SW 1271 (cell line): ENCODE data around the gene MYO1D.
A peak's percentile ranks its signal among the peaks of the same experiment; 100 is the strongest.

Experiments
- DNase-seq, 2 experiments: peaks; one replicate each; lab custom pipeline; 2025; lab: John Stamatoyannopoulos, UW

The MYO1D gene

DNA sequence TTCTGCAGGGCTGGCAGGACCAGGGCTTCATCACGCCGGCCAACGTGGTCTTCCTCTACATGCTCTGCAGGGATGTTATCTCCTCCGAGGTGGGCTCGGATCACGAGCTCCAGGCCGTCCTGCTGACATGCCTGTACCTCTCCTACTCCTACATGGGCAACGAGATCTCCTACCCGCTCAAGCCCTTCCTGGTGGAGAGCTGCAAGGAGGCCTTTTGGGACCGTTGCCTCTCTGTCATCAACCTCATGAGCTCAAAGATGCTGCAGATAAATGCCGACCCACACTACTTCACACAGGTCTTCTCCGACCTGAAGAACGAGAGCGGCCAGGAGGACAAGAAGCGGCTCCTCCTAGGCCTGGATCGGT is 388.8 kb downstream of the MYO1D start:
- DNase-seq, result no peak

DNA sequence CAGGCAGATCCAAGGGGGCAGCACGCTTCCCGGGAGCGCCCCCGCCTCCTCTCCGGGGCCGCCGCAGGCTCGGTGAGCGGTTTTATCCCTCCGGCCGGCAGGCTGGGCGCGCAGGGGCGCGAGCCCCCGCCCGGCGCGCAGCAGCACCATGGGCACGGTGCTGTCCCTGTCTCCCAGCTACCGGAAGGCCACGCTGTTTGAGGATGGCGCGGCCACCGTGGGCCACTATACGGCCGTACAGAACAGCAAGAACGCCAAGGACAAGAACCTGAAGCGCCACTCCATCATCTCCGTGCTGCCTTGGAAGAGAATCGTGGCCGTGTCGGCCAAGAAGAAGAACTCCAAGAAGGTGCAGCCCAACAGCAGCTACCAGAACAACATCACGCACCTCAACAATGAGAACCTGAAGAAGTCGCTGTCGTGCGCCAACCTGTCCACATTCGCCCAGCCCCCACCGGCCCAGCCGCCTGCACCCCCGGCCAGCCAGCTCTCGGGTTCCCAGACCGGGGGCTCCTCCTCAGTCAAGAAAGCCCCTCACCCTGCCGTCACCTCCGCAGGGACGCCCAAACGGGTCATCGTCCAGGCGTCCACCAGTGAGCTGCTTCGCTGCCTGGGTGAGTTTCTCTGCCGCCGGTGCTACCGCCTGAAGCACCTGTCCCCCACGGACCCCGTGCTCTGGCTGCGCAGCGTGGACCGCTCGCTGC is 389.3 kb downstream of the MYO1D start:
- DNase-seq, result no peak

DNA sequence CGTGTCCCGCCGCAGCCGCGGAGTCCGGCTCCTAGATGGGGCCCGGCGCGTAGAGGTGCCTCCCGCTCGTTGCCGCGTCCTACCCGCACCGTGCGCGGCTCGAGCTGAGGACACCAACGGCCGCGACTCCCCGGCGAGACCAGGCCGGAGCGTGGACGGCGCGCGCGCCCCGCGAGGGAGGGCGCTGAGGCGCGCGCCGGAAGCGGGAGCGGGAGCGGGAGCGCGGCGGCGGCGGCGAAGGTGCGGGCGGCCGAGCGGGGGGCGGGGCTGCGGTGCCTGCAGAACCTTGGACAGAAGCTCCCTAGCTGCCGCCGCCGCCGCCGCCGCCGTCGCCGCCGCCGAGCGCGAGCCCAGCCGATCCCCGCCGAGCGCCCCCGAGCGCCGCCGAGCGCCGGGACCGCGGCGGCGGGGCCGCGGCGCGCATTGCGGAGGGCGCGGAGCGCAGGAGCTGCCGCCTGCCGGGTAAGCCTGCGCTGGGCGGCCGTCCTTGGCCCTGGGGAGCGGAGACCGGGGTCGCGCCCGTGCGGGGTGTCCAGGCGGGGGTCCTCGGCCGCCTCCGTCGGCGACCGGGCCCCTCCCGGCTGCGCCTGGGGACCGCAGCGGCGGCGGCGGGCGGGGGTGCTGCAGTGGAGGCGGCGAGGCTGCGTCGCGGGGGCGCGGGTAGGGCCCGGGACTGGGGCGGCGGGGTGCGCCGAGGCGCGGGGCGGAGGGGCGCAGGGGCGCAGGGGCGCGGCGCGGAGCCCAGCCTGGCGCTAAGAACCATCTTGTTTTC is 390.0 kb downstream of the MYO1D start, which contains the start of gene CDK5R1:
Gene CDK5R1, plus strand, starts transcription at position 293 of the 772 bp plus-strand sequence. CDS start 628 bp downstream, outside the sequence.
- peak in 1 of 2 experiments; percentile 18 for DNase-seq

DNA sequence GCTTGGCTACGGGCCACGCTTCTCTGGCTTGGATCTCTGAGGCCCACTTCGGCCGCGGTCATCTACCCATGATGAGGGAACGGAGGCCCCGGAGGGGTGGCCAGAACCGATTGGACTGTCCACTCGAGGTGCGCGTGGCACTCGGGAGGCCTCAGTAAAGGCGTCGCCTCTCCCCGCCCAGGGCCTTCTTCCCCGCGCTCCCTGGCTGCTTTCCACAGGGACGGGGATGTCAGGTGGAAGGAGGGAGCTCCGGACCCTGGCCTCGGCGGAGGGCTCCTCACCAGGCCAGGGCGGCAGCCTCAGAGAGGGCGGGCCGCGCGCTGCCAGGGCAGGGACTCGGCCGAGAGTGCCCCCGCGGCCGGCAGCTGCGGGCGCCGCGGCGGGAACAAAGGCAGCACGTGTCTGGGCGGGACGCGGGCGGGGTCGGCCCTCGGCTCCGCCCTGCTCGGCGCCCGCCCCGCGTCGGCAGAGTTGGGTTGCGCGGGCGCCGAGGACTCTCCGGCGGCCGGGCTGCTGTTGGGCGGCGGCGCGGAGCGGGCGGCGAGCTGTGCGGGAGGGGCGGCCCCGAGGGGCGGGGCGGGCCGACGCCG is 390.7 kb downstream of the MYO1D start:
- peak in 1 of 2 experiments; percentile 32 for DNase-seq

DNA sequence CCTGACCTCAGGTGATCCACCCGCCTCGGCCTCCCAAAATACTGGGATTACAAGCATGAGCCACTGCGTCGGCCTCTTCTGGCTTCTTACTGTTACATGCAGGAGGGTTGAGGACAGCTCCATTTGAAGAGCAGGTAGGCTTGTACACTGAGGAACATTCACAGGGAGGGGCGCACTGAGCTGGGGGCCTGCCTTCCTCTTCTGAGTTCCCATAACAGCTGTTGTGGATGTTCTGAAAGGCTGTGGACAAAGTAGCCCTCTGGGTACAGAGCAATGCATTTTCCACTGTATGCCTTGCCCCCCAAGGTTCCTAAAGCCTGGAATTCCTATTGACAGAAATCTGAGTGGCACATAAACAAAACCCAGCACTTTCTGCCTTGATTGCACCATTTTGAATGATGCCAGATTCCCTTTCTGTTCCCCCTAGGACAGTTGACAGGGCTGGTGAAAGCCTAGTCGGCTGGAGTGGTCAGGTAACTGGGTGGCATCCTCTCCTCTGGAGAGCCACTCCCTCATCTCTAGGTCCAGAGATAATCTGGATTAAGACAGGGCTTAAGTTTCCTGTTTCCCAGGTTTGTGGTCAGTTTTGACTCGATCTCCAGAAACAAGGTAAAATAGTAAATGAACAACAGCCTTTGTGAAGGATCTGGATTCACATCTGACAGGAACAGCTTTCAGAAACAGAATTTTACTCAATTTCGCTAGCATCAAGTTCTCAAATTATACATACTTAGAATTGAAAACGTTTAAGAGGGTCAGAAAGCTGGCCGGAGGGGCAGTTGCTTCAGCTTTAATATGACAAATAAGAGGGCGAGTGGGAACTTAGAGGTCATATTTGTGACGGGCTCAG is 391.4 kb downstream of the MYO1D start:
- no peak for DNase-seq

DNA sequence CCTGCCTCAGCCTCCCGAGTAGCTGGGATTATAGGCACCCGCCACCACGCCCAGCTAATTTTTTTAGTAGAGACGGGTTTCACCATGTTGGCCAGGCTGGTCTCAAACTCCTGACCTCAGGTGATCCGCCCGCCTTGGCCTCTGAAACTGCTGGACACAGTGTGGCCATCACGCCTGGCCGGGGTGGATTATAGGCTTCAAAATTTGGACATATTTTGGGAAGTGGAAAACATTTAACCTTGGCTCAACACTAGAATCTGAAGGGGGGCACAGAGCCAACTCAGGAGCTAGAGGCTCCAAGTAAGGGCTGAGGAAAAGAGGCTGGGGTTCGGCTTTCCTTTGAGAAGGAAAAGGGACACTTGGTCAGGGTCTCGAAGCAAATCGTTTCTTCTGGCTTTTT is 392.3 kb downstream of the MYO1D start:
- no peak for DNase-seq

DNA sequence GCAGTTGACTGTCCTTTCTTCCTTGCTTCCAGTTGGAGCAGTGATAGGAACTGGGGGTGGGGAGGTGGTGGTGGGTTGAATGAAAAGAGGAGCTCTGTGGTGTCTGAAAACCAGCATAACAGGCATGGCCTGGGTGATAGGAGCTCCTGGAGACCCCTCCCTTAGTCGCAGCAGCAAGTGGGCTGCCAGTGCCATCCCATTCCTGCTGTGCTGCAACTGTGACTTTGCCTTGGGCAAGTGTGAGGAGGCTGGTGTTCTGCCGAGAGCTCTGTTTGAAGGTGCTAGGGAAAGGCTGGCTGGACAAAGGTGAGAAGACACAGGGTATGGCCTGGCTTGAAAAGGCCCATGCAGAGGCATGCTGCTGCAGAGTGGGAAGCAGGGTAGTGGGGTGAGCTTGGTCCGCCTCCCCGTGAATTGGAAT is 392.9 kb downstream of the MYO1D start:
- no peak for DNase-seq

DNA sequence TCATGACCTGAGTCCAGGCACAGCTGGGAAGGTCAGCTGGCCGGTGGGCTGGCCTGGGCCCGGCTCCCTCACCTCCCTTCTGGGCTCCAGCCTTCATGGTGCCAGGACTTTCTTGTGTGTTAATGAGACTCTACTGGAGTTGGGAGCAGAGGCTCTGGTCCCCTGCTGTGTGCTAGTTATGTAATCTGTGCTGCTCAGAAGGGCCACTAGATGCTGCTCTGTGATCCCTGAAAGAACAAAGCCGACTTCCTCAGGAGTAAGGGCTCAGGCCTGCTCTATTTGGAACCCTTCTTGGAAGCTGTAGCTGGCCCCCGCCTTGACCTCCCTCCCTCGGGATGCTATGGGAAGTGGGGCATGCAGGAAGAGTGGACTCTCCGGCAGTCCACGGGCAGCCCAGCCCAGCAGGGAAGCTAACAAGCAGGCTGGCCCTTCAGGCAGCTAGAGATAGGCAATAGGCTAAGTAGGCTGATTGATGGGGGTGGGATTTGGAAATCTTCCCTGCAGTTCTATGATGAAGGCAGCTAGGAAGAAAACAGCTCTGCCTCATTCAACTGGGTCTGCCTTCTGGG is 393.4 kb downstream of the MYO1D start:
- DNase-seq, result peak in 1 of 2 experiments; percentile 70

DNA sequence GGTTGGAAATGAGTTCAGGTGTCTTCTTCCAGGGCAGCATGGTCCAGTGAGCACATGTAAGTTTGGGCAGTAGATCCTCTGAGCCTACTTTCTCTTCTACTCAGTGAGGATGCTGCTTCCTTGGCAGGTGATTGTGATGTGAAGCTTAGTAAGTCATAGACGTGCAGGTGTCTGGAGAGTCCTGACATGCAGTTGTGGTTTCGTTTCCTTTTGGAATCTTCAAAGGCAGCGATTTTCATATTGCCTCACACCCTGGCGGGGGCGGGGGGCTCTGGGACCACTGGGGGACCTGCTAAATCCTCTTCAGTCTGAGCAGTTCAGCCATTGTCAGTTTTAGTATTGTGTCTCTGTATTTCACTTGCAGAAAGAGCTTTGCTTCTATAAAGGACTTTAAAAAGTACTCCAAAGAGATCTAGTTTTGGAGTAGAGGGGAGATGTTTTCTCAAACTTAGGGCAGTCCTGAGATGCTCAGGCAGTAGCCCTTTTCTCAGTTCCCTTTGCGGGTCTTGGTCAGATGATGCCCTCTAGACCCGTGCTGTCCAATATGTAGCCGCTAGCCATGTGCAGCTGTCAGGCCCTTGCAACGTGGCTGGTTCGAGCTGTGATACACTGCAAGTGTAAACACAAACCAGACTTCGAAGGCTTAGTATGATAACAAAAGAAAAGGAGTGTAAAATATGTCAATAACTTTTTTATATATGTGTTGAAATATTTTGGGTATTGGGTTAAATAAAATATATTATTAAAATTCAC is 394.2 kb downstream of the MYO1D start:
- no peak for DNase-seq

DNA sequence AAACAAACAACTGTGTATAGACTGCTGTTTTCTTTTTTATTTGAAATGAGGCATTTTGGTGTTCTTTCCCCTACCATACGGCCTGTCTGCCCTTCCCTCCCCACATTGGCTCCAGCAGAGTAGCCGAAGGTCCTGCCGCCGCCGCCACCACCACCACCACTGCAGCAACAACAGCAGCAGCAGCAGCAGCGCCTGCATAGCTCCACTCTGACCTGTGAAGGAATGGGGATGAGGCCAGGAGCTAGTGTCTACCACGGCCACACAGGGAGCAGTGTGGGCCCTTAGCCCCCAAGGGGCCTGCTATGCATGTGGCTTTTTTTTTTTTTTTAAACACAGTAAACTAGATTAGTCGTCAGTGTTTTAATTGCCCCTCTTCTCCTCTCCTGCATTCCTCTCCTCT is 395.7 kb downstream of the MYO1D start:
- no peak for DNase-seq

DNA sequence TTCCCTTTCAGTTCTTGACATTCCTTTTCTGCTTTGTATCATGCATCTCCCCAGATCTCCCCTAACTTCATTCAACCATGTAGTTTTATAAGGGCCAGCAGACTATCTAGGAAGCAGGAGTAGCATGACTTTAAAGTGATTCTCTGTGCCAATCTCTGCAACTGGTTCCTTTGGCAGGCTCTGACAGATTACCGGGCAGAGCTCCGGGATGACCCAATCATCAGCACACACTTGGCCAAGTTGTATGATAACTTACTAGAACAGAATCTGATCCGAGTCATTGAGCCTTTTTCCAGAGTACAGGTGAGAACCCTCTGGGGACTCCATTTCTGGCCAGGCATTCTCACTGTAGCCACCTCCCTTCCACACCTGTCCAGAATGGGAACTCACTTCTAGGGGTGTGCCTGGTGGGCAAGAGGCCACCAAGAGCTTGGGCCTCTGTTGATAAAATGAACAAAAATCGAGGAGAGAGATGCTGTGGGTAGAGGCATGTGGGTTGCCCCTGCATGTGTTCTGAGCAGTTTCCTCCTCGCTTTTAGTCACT is 397.8 kb downstream of the MYO1D start:
- DNase-seq, result no peak

DNA sequence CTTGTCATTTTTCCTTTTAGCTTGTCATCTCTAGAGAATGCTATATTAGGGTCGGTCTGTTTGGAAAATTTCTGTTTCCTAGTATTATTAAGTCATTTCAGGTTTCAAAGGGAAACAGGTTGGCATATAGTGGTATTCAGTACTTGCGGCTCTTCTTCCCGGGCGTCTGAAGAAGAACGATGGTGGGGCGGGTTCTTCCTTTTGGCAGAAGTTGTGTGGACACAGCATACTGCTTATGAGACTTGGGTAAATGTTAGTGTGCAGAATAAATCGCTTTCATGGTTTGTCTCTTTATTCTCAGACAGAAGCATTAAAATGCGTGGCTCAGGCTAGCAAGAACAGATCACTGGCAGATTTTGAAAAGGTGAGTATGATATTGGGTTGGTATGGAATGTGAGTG is 399.7 kb downstream of the MYO1D start:
- no peak for DNase-seq

DNA sequence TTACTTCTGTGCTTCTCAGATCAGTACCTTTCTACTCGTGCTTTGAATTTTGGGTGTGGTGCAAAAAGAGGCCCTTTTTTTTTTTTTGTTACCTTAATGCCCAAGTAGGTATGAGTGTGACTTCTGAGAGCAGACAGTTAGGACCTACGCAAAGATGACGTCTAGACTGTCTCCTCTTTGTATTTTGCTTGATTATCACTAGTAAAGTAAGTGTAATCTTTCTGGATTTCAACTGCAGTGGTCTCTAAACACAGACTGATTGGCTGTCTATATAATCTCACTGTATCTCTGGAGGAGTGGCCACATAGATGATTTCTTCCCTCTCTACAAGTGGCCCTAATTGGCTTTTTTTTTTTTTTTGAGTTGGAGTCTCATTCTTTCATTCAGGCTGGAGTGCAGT is 401.7 kb downstream of the MYO1D start:
- no peak for DNase-seq

DNA sequence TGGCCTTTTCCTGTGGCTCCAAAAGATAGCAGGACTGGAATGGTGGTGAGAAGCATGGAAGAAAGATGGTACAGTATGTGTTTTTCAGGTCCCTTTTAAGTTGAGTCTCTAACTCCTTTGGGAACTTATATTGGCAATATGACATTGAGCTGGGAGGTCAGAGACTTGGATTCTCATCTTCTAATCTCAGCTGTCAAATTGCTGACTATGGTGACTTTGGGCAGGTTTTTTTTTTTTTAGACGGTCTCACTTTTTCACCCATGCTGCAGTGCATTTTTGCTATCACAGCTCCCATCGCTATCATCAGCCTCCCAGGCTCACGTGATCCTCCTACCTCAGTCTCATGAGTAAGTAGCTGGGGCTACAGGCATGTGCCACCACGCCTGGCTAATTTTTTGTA is 405.3 kb downstream of the MYO1D start:
- no peak for DNase-seq

DNA sequence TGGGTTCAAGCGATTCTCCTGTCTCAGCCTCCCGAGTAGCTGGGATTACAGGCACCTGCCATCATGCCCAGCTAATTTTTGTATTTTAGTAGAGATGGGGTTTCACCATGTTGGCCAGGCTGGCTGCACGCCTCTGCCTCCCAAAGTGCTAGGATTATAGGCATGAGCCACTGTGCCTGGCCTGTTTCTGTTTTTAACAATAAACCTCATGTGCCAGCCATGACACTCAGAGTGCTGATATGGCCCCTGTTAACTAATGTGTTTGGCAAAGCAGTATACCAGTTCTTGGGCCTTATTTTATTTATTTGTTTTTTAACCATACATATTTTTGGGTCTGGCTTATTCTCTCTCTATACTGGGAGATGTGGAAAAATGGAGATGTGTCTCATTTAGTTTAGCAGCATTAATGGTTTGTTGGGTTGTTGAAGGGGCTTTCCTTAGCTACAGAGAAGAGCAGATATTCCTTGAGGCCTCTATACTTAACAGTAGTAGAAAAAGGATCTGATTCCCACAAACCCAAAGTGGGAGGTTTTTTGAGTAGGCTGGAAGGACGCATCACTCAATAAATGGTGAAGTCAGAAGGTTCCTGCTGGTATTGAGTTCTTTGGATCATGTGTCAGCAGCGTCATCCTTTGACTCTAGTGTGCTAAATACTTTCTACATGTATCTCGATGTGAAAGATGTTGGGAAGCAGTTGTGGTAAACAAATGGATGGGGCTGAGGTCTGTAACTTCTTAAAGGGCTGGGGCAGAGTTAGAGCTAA is 406.3 kb downstream of the MYO1D start:
- DNase-seq, result no peak

DNA sequence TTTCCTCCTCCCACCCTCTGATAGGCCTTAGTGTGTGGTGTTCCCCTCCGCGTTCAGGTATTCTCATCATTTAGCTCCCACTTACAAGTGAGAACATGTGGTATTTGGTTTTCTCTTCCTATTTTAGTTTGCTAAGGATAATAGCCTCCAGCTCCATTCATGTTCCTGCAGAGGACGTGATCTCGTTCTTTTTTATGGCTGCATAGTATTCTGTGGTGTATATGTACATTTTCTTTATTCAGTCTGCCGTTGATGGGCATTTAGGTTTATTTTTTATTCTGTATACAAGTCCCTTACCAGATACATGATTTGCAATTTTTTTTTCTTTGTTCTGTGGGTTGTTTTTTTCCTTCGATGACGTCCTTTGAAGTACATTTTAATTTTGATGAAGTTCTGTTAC is 409.0 kb downstream of the MYO1D start:
- no peak for DNase-seq

DNA sequence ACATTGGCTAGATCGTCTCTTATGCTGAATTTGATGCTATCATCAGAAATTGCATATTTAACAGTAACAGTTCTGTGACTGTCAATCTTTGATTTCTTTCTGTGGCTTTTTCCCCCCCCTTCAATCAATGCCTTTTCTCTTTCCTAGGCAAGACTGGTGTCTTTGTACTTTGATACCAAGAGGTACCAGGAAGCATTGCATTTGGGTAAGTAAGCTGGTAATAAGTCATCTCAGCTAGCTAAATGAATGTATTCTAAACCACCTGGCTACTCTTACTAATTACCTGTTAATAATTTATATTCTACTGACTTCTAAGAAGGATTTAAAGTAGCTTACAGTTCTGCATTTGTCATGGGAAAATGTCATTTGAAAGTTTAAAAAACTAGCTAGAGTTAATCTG is 412.6 kb downstream of the MYO1D start:
- DNase-seq, result no peak

DNA sequence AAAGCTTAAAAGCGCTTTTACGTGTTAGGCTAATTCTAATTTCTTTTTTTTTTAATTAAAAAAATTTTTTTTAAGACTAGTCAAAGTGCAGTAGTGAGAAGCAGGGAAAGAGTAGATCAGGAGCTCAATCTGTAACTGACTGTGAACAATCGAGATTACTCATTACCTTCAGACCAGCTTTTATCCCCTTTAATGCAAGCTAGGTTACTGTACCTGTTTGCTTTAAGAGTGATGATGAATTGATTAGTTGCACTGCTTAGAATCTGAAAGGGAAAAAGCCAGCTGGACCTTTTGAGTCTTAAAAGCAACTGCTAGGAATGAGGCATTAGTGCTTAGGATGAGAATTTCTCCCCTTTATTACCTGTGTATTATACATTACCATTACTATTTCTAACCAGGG is 413.6 kb downstream of the MYO1D start:
- no peak for DNase-seq

DNA sequence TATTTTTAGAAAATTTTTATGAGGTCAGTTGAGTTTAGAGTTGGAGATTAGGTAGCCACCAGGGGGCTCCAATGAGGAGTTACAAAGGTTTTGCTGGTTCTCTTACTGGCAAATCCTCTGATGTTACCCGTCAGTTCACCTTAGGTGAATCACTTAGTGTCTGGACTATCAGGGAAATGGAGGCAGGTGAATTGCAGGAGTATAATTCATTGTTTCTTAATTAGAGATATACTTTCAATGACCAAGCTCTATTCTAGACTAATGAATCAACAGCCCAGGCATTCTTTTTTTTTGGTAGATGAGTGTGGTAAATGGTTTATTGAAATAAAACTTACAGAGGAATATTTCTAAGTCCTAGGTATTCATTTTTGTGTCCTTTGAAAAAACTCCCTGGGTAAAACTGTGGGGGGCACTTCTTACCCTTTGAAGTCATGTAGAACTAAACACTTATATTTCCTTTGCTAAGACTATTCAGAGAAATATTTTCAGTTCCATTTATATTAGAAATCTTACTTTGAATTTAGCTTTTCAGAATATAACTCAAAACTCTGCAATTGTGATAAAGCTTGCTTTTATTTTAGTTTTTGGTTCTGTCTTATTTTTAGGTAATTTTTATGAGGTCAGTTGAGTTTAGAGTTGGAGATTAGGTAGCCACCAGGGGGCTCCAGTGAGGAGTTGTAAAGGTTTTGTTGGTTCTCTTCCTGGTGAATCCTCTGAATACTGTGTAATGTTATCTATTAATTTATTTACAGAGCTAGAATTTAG is 414.9 kb downstream of the MYO1D start:
- DNase-seq, result peak in 1 of 2 experiments; percentile 36
